RPMI8226 (cell line): ENCODE data around the gene CCDC183.
"Not testable (repeated sequence)": the region's sequence is repeated elsewhere in the genome, so short reads cannot be mapped to it uniquely, and the experiment has no call there.

Experiments
- DNase-seq: peaks from one replicate; pipeline ENCODE4 v3.0.0-alpha.2; 2015

Gene CCDC183

DNA sequence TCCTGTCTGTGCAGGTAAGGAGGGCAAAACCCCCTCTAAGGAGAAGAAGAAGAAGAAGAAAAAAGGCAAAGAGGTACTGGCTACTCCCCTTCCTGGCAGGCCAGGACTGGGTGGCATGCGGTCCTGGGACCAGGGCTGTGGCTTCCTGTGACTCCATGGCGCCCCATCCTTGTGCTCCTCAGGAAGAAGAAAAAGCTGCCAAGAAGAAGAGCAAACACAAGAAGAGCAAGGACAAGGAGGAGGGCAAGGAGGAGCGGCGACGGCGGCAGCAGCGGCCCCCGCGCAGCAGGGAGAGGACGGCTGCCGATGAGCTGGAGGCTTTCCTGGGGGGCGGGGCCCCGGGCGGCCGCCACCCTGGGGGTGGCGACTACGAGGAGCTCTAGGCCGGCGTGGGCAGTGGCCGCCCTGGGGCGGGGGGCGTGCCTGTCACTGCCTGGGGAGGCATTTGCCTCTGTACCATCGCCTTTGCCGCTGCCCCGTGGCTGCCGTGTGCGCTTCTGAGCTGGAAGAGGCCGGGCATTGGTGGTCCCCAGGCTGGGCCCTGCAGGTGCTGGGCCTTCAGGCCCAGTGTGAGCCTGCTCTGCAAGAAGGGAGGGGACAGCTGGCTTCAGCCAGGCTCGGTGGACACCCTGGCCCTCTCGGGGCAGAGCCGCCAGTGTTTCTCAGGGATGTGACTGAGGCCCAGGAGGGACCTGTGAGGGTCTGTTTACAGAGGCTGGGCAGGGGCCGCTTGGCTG lies 44.2 kb downstream of the CCDC183 start:
- no peak for DNase-seq

DNA sequence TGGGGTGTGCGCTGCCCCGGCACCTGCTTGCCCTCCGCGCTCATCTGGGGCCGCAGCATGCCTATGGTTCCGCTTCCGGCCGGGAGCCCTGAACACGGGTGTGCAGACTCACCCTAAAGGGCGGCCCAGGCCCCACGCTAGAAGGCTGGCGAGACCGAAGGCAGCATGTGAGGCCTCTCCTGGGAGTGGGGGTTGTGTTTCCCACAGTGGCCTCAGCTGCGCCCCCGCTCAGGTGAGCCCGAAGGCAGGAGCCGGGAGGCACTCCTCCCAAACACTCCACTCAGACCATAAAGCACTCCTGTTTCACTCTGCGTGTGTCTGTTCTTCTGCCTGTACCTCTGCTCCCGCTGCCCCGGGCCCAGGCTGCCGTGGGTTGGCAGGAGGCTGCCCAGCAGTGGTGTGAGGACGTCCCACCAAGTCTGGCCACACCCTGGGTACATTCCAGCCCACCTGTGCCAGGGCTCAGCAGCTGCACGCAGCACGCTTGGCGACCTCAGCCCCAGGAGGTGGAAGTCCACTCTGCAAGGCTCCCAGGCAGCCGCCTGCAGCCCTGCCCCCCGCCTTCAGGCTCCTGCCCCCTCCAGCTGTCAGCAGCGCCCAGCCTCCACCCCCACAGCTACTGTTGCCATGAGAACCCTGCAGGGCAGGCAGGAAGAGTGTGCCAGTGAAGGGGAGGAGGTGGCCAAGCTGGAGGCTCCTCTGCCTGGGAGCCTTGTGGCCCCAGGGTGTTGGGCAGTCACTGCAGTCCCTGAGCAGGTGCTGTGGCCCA lies 44.9 kb downstream of the CCDC183 start:
- DNase-seq = peak; percentile 93

DNA sequence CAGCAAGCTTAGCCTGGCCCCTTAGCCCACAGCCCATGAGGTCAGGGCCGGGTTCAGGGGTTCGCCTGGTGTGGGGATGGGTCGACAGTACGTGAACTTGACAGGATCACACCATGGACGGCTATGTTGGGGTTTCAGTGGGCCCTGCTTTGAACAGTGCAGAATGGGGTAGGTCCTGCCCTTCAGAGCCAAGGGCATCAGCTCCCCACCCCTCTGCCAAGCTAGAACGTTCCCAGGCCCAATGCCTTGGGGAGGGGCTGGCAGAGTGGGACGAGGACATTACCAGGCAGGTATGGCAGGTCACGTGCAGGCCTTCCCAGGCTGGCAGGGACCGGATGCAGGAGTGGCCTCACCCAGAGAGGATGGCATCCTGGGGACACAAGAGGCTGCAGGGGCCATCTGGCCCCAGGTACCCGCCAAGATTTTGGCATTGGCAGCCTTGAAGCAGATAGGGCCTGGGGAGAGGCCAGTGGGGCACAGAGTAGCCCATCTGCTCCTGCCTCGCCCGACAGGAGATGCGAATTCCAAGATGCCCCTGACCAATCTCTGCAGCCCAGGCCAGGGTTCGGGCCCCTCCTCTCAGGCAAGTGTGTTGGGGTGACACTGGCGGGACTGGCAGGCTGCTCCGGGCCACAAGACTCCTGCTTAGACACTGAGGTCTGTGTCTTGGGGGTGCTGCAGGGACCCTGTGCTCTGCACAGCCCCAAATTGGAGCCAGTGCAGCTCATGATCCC lies 45.7 kb downstream of the CCDC183 start:
- DNase-seq = not testable (repeated sequence)

DNA sequence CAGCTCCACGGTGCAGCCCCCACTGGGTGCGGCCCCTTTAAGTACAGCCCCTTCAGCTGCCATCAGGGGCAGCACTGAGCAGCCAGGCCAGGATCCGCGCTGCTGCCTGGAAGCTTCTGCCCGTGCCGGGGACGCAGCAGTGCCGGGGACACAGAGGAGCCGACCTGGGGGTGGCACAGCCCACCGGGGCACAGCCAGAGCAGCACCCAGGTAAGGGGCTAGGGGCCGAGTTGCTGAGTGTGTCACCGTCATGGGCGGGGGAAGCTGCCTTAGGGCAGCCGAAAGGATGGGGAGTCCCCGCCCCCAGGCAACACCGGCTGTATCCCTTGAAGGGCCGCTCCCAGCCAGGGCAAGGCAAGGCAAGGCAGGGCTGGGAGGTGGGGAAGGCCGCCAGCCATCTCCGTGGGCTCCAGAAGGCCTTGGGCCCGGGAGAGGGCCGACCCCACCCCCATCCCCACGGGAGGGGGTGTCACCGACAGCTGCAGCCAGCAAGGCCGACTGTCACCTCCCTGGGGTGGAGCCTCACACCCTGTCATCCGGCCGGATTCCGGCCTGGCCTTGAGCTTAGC lies 46.3 kb downstream of the CCDC183 start, which contains the start of gene AJM1:
TSS of gene AJM1 (plus strand) at position 99 of the 569 bp plus-strand sequence. CDS start 1,937 bp downstream, outside the sequence.
- peak; percentile 90 for DNase-seq

DNA sequence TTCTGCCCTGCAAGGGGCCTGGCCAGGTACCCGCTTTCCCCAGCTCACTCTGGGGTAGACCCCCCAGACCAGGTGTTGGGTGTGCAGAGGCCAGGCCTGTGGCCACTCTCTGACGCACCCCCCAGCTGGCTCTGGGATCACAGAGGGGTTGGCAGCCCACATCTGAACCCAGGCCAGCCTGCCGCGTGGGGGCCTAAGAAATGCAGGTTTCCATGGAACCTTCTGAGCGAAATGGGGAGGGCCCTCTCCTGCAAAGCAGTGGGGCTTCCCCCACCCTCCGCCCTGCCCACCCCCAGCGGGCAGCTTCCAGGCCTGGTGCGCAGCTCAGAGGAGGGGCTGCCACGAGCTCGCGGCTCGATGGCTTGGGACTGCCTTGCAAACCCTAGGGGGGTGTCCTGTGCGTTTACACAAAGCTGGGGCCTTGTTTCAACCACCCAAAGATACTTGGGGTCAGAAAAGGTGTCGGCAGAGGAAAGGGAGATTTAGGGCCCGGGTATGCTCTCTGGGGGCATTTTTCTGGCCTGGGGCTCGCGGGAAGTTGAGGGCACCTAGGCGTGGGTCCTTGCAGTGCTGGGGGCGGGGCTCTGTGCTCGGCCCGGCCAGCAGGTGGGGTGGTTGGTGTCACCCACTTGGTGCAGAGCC lies 47.1 kb downstream of the CCDC183 start:
- peak; percentile 40 for DNase-seq

DNA sequence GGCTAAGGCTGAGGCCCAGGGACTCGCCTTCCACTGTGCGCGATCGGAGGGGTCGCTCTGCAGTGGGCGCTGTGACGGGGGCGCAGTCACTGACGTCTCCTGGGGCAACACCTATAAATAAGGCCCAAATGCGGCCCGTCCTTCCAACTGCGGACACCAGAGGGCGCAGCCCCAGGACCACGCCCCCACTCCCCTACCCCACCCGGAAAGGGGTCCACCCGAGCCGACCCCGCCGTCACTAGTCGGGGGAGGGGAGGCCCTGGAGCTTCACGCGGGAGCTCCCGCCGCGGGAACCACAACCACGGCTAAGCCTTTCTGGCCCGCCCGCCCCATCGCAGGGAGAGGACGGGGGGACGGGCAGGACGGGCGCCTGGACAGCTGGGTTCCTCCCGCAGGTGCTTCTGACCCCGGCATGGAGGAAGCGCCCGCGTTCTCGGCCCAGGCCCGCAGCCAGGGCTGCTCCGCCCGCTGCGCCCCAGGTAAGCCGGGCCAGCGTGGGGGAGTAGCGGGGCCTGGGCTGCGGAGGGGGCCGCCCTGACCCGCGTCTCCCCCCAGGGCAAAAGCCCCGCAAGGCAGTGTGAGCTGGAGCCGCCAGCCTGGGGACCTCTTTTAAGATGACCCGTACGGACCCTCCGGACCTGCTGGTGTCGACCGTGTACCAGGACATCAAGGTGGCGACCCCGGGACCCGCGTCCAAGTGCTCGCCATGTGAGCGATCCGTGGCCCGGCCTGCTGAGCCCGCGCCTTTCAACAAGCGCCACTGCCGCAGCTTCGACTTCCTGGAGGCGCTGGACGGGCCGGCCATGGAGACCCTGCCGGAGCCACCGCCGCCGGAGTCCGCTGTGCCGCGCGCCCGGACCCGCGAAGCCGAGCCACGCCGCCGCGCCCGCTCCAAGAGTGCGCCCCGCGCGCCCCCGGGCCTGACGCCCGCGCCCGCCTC lies 47.9 kb downstream of the CCDC183 start:
- DNase-seq = peak; percentile 59

DNA sequence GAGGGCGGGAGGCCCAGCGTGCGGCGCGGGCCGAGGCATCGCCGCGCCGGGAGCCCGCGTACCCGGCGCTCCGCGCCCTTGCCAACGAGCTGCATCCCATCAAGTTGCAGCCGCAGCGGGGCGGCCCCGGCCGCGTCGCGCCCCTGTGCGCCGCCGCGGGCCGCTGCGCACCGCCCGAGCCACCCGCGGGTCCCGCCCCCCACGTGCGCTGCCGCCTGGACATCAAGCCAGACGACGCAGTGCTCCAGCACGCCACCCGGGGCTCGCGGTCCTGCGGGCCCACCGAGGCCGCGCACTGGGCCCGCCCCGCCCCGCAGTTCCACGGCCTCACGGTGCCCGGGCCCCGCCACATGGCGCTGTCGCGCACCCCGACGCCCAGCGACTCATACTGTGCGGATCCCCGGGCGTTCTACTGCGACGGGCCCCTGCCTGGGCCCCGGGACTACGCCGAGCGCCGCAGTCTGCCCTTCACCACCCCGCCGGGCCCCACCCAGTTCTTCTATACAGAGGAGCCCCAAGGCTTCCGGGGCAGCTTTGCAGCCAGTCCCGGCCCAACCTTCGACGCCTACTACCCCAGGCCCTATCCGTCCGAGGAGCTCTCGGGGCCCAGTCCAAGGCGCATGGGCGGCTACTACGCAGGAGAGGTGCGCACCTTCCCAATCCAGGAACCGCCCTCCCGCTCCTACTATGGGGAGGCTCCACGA lies 48.8 kb downstream of the CCDC183 start:
- DNase-seq = no peak

DNA sequence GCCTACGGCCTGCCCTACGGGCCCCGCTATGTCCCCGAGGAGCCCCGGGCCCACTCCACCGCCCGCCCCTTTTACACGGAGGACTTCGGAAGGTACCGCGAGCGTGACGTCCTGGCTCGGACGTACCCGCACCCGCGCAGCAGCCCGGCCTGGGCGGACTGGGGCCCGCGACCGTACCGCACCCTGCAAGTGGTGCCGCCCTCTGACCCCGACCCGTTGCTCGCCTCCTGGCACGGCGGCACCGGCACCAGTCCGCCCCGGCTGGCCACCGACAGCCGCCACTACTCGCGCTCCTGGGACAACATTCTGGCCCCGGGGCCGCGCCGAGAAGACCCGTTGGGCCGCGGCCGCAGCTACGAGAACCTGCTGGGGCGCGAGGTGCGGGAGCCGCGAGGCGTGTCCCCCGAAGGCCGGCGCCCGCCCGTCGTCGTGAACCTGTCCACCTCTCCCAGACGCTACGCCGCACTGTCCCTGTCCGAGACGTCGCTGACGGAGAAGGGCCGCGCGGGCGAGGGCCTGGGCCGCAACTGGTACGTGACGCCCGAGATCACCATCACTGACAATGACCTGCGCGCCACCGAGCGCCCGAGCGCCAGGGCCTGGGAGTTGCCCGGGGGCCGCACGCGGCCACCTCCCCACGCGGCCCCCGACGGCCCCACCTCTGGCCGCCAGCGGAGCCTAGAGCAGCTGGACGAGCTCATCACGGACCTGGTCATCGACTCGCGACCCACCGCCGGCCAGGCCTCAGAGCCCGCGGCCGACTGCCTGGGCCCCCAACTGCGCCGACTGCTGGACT lies 49.5 kb downstream of the CCDC183 start:
- DNase-seq = no peak

DNA sequence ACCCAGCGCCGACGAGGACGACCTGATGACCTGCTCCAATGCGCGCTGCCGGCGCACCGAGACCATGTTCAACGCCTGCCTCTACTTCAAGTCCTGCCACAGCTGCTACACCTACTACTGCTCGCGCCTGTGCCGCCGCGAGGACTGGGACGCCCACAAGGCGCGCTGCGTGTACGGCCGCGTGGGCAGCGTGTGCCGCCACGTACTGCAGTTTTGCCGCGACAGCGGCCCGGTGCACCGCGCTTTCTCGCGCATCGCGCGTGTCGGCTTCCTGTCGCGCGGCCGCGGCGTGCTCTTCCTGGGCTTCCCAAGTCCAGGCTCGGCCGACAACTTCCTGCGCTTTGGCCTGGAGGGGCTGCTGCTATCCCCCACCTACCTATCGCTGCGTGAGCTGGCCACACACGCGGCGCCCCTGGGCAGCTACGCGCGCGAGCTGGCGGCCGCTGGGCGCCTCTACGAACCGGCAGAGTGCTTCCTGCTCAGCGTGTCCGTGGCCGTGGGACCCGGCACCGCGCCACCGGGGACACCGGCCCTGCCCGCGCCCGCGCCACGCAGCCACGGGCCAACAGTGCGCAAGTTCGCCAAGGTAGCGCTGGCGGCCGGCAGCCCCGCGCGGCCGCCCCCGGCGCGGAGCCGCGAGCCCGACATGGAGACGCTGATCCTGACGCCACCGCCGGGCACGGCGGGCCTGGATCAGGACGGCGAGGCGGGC lies 50.4 kb downstream of the CCDC183 start:
- no peak for DNase-seq

DNA sequence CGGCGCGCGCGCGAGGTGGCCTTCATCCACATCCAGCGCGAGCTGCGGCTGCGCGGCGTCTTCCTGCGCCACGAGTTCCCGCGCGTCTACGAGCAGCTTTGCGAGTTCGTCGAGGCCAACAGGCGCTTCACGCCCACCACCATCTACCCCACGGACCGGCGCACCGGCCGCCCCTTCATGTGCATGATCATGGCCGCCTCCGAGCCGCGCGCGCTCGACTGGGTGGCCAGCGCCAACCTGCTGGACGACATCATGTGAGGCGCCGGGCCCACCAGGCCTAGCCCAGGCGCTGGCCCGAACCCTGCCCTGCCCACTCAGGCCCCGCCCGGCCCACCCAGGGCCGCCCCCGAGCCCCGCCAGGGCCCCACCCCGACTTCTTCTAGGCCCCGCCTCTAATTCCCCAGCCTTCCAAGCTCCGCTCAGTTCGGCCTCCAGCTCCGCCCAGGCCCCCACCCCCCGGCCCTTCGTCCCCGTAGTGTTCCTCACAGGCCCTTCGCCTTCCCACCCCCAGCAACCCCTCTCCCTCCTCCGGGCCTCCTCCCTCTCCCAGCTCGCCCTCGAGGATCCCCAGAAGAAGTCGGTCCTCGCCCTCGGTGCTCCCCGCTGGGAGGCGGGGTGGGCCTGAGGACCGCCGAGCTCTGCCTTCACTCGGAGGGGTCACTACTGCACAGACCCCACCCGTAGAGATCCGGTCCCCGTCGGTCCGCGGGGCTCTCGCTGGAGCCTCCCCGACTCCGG lies 51.1 kb downstream of the CCDC183 start:
- peak; percentile 50 for DNase-seq

DNA sequence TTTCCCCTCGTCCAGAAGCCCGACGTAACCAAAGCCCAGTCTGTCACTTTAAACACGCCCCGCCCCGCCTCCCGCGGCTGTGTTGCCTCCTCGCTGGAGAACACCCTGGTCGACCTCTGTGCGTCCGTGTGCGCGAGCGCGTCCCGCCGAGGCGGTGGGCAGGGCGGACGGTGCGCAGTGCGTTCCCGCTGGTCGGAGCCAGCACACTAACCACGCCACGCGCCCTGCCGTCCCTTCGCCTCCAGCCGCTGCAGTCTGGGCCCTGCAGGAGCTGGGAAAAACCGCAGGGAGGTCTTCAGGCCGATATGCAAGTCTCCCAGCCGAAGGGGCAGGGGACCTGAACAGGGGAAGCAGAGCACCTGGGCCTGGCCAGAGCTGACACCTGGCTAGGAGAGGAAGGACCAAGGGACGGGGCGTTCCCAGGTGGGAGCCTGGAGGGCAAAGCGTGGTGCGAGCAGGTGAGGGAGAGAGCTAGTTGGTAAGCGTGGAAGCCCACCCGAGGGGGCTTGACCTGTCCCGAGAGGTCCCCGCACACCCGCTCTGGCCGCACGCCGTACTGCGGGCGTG lies 51.8 kb downstream of the CCDC183 start:
- DNase-seq = peak; percentile 96

DNA sequence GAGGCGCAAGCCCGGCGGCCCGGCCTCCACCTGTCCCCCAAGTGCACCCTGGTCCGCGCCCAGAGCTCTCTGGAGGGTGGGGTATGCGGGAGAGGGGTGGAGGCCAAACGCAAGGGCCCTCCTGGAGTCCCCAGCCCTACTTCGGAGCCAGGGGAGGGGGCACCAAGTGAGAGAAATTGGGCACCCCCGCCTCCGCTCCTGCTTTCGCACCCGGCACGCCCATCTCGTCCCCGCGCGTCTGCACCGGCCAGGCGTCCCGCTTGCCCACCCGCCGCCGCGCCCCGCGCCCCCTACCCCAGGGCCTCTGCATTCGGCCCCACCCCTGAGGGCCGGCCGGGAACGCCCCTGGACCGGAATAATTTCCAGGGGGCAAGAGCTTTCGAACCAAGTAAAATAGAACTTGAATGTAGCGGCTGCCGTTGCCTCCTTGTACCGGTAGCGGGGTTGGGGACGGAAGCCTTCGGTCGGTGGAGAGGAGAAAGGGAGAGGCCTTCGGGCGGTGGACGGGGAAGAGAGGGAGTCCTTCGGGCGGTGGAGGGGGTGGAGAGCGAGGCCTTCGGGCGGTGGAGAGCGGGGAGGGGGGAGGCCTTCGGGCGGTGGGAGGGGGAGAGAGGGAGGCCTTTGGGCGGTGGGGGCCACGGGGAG lies 52.4 kb downstream of the CCDC183 start:
- DNase-seq = peak; percentile 68

DNA sequence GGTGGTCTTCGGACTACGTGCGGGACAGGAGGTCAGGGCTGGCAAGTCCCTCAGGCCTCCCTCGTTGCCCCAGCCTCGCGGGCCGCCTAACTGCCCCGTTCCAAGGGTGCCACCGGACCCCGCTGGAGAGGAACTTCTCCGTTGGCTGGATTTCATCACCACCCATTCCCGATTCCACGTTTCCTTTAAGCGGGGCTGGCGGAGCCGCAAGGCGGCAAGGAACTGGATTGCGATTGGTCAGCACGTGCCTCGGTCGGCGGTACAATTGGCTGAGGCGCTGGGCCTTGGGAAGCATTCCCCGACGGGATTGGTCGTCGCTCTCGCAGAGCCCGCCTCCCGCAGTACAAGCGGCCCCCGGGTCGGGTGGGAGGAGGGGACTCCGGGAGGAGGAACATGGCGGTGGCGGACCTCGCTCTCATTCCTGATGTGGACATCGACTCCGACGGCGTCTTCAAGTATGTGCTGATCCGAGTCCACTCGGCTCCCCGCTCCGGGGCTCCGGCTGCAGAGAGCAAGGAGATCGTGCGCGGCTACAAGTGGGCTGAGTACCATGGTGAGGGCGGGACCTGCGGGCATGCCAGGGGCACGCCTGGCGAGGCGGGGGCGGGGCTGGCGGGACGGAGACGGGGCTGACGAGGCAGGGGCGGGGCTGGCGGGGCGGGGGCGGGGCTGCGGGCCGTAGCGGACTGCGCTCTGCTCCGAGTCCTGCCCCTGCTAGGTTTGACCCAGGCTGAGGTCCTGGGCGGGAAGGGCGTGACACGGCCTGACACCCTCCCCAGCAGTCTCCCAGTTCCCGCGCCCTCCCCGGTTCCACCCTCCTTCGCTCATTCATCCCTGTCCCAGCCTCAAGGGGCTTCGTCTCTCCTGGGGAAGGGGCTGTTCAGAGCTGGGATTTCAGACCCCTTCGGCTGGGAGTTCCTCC lies 53.2 kb downstream of the CCDC183 start, which contains the start of gene PHPT1:
TSS of gene PHPT1 (plus strand) at position 372 of the 922 bp plus-strand sequence. CDS start at position 394, 22 bp downstream.
- DNase-seq = peak; percentile 99

DNA sequence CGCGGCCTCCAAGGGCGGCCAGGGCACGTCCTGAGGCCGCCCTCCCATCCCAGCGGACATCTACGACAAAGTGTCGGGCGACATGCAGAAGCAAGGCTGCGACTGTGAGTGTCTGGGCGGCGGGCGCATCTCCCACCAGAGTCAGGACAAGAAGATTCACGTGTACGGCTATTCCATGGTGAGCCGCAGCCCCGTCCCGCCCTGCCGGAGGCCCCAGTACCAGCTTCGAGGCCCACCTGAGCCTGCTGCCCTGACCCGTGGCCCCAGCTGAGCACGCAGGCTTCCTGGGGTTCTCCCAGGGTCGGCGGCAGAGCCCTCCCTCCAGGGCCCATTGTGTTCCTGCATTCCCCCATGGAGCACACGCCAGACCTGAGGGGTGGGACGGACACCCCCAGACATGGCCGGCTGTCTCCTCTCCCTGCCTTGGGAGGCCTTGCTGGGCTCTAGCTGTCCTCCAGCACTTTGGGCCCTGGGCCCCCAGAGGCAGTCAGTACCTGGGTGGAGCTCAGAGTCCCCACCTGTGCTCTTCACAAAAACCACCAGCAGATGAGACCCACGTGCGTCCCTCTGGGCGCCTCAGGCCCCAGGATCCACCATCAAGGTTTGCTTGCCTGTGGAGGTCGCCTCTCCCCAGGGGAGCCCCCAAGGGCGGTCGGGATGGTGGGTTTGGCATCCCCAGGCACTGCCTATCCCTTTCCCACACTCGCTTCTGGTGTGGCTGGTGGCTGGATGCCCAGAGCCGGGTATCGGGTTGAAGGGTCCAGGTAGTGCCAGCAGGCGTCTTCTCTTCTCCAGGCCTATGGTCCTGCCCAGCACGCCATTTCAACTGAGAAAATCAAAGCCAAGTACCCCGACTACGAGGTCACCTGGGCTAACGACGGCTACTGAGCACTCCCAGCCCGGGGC lies 54.1 kb downstream of the CCDC183 start:
- no peak for DNase-seq
